Progenitor cell of endocrine pancreas (in vitro differentiated cells): Measurements from ENCODE around the gene DNAJB7. TPM values are rescaled to one million over a fixed set of nuclear protein-coding genes. Genes with fewer than 3 reads are reported as not detected.
A peak's percentile ranks its signal among the peaks of the same experiment; 100 is the strongest.
"Not testable (repeated sequence)": the region's sequence is repeated elsewhere in the genome, so short reads cannot be mapped to it uniquely, and the experiment has no call there.

Experiments used
- DNase-seq: peaks from one replicate; pipeline ENCODE4 v3.0.0; 2021; ENCODE audit warnings: low spot score; ENCODE audit not compliant: unreplicated experiment
- H3K27ac Mint-ChIP-seq: 2 replicates; pipeline ENCODE4 v1.8.0; 2021; ENCODE audit warnings: mild to moderate bottlenecking, moderate library complexity, mixed read lengths
- H3K27me3 Mint-ChIP-seq: 2 replicates; pipeline ENCODE4 v1.8.0; 2021; ENCODE audit warnings: mixed read lengths
- H3K36me3 Mint-ChIP-seq: 2 replicates; pipeline ENCODE4 v1.8.0; 2022; ENCODE audit warnings: mixed read lengths; ENCODE audit not compliant: insufficient read depth
- H3K4me1 Mint-ChIP-seq: 2 replicates; pipeline ENCODE4 v1.8.0; 2021; ENCODE audit warnings: low read depth, mixed read lengths
- H3K4me3 Mint-ChIP-seq: 2 replicates; pipeline ENCODE4 v1.8.0; 2021; ENCODE audit warnings: low read depth, mild to moderate bottlenecking, moderate library complexity, mixed read lengths
- H3K9me3 Mint-ChIP-seq: 2 replicates; pipeline ENCODE4 v1.8.0; 2021; ENCODE audit warnings: low read depth, mixed read lengths
- CTCF ChIP-seq: fragments of 200-600 bp; sonication (generic); IDR thresholded peaks from one replicate; pipeline ENCODE4 v1.5.0; 2021; ENCODE audit warnings: antibody characterized with exemption, mild to moderate bottlenecking; ENCODE audit not compliant: unreplicated experiment
- total RNA-seq: library from RNA; stranded (reverse); gene quantifications from 2 replicates; pipeline ENCODE4 v1.2.1, GENCODE V29; 2021

DNAJB7 gene
- total RNA-seq, 1 donor from 2014 or later = not detected

GRCh38 chr22:40856513-40857308, 5.2 kb downstream of the DNAJB7 start, which contains the start of the genes ST13 and XPNPEP3:
Gene ST13, minus strand, starts transcription at chr22:40856639. Its CDS starts 99 bp downstream, at chr22:40856540.
Gene XPNPEP3, plus strand, starts transcription at chr22:40857148. Its CDS starts 34 bp downstream, at chr22:40857182.
- TF ChIP-seq CTCF = peak; percentile 40
- H3K27ac Mint-ChIP-seq = peak within 1 kb of the TSS; percentile 100
- H3K4me3 Mint-ChIP-seq = peak within 1 kb of the TSS; percentile 95
- H3K4me1 Mint-ChIP-seq = peaks cover 40% of the 10 kb centered on the region
- H3K36me3 Mint-ChIP-seq = peaks cover 4% of the 10 kb centered on the region
- no peaks in the 10 kb centered on the region for H3K9me3 Mint-ChIP-seq
- DNase-seq = peak; percentile 93
- H3K27me3 Mint-ChIP-seq = no peaks in the 10 kb centered on the region

GRCh38 chr22:40855979-40856512, 5.9 kb downstream of the DNAJB7 start:
- peak; percentile 28 for DNase-seq
- Mint-ChIP-seq H3K9me3 (no peaks in the 10 kb centered on the region), H3K36me3 (peaks cover 5% of the 10 kb centered on the region), H3K27ac (peak overlapping the region; percentile 100), H3K27me3 (no peaks in the 10 kb centered on the region), H3K4me3 (peak overlapping the region; percentile 95), H3K4me1 (peaks cover 44% of the 10 kb centered on the region)
- TF ChIP-seq CTCF = no peak

GRCh38 chr22:40855071-40855978, 6.6 kb downstream of the DNAJB7 start:
- Mint-ChIP-seq H3K27me3 (no peaks in the 10 kb centered on the region), H3K9me3 (no peaks in the 10 kb centered on the region), H3K4me1 (peaks cover 44% of the 10 kb centered on the region), H3K27ac (peak overlapping the region; percentile 93), H3K4me3 (peak overlapping the region; percentile 95), H3K36me3 (peaks cover 5% of the 10 kb centered on the region)
- TF ChIP-seq CTCF = no peak
- DNase-seq = no peak

GRCh38 chr22:40853961-40854360, 8.0 kb downstream of the DNAJB7 start:
- H3K4me1 Mint-ChIP-seq = peaks cover 42% of the 10 kb centered on the region
- H3K27ac Mint-ChIP-seq = peak overlapping the region; percentile 50
- peaks cover 8% of the 10 kb centered on the region for H3K36me3 Mint-ChIP-seq
- H3K9me3 Mint-ChIP-seq = no peaks in the 10 kb centered on the region
- TF ChIP-seq CTCF = no peak
- DNase-seq = no peak
- peak overlapping the region; percentile 95 for H3K4me3 Mint-ChIP-seq
- no peaks in the 10 kb centered on the region for H3K27me3 Mint-ChIP-seq

GRCh38 chr22:40853333-40853732, 8.6 kb downstream of the DNAJB7 start:
- Mint-ChIP-seq H3K4me3 (peak overlapping the region; percentile 95), H3K36me3 (peaks cover 9% of the 10 kb centered on the region), H3K9me3 (no peaks in the 10 kb centered on the region), H3K4me1 (peaks cover 40% of the 10 kb centered on the region), H3K27me3 (no peaks in the 10 kb centered on the region), H3K27ac (peak overlapping the region; percentile 50)
- TF ChIP-seq CTCF = no peak
- no peak for DNase-seq

- not testable (repeated sequence) for DNase-seq, H3K9me3 Mint-ChIP-seq, H3K27me3 Mint-ChIP-seq, H3K4me3 Mint-ChIP-seq, H3K27ac Mint-ChIP-seq, H3K4me1 Mint-ChIP-seq
- H3K36me3 Mint-ChIP-seq = peaks cover 21% of the 10 kb centered on the region
Observed at GRCh38 chr22:40845816-40846215, 16.1 kb downstream of the DNAJB7 start.
